Endothelial cell of umbilical vein (primary cell): ENCODE data around the gene EPN2.

Source experiments
- CTCF ChIP-seq, 2 donors: IDR thresholded peaks; 1 replicate in 1 of 2; 2 replicates in 1 of 2; pipeline ENCODE4 v1.5.1; 2011; ENCODE audit warnings: low read length in 2 of 2, mild to moderate bottlenecking in 2 of 2, moderate library complexity in 2 of 2, control low read depth in 1 of 2, inconsistent platforms in 1 of 2, low read depth in 1 of 2; ENCODE audit not compliant: insufficient read depth in 1 of 2; ENCODE audit errors: extremely low read depth in 1 of 2
- EZH2 ChIP-seq: IDR thresholded peaks from 2 replicates; pipeline ENCODE4 v1.6.1; 2012; ENCODE audit warnings: borderline replicate concordance, low read depth, mild to moderate bottlenecking, moderate library complexity, low read length, inconsistent platforms; ENCODE audit not compliant: severe bottlenecking
- MYC ChIP-seq: IDR thresholded peaks from one replicate; pipeline ENCODE4 v1.6.1; 2011; ENCODE audit warnings: mild to moderate bottlenecking, low read depth, low read length
- POLR2A ChIP-seq: IDR thresholded peaks from 2 replicates; pipeline ENCODE4 v1.6.1; 2012; ENCODE audit warnings: low read depth, mild to moderate bottlenecking, control low read depth, low read length

- no peak for TF ChIP-seq CTCF (IDR thresholded peaks at IDR 0.05; ENCODE audit: extremely low read depth in 1 of 2, insufficient read depth in 1 of 2, low read depth in 1 of 2, low read length in 2 of 2)
- no peak for TF ChIP-seq POLR2A
- TF ChIP-seq MYC = no peak
- TF ChIP-seq EZH2 = no peak
Observed at GRCh38 chr17:19295473-19296135, 58.4 kb downstream of the EPN2 start.
